GM12873 (cell line): ENCODE data around the gene C11orf86.

Experiments used
- CTCF ChIP-seq: IDR thresholded peaks from 2 replicates; pipeline ENCODE4 v1.5.1; 2012; ENCODE audit warnings: low read depth, mild to moderate bottlenecking, moderate library complexity, low read length, control low read depth; ENCODE audit not compliant: insufficient read depth; ENCODE audit errors: missing control alignments

The C11orf86 gene

GRCh38 chr11:66969584-66970225, 5.4 kb upstream of the C11orf86 start:
- no peak for TF ChIP-seq CTCF

GRCh38 chr11:66970371-66970806, 4.7 kb upstream of the C11orf86 start:
- no peak for TF ChIP-seq CTCF

- no peak for TF ChIP-seq CTCF
Observed at GRCh38 chr11:66970807-66971442, 4.2 kb upstream of the C11orf86 start.

- TF ChIP-seq CTCF: no peak
Observed at GRCh38 chr11:66971488-66971887, 3.6 kb upstream of the C11orf86 start.

- TF ChIP-seq CTCF: no peak
Observed at GRCh38 chr11:66973956-66974580, 1.0 kb upstream of the C11orf86 start.

GRCh38 chr11:66975405-66976027, 412 bp downstream of the C11orf86 start:
- no peak for TF ChIP-seq CTCF

- peak; percentile 77 for TF ChIP-seq CTCF
Observed at GRCh38 chr11:66976028-66976467, 944 bp downstream of the C11orf86 start.
